Fibroblast of gingiva (primary cell): ENCODE measurements around the gene METTL23.
A peak's percentile ranks its signal among the peaks of the same experiment; 100 is the strongest.
"Not testable (repeated sequence)": the region's sequence is repeated elsewhere in the genome, so short reads cannot be mapped to it uniquely, and the experiment has no call there.

Experiments
- DNase-seq: peaks from one replicate; pipeline ENCODE4 v3.0.0-alpha.2; 2011; ENCODE audit warnings: low read depth

METTL23 gene

DNA sequence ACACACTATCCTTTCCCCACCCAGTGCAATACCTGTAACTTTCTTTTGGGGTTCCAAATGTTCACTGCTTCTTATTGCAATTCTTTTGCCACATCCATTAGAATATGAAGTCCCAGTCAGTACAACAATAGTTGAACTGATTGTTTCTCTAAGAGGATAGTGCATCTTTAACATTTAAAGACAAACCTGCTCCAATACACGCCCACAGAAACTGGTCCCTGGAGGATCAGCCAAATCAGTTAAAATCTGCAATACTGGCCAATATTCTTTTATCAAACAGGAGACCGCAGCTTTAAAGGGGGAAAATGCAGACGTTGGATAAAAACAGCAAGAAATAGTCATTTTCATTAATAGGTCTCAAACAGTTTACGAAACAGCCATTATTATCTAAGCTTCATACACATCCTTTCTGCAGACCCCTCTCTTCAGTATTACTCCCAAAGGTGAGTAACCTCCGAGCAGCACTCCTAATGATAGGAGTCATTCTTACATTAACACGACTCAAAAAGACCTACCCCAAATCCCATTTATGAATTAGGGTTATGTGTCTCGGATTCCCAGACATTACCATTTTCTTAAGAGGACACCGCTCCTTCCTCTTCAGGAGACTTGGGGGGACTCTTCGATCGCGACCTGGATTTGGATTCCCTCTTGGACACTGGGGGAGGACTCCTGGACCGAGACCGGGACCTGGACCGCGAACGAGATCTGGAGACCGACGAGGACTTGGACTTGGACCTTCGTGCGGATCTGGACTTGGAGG lies 9.1 kb downstream of the METTL23 start:
- DNase-seq = no peak

DNA sequence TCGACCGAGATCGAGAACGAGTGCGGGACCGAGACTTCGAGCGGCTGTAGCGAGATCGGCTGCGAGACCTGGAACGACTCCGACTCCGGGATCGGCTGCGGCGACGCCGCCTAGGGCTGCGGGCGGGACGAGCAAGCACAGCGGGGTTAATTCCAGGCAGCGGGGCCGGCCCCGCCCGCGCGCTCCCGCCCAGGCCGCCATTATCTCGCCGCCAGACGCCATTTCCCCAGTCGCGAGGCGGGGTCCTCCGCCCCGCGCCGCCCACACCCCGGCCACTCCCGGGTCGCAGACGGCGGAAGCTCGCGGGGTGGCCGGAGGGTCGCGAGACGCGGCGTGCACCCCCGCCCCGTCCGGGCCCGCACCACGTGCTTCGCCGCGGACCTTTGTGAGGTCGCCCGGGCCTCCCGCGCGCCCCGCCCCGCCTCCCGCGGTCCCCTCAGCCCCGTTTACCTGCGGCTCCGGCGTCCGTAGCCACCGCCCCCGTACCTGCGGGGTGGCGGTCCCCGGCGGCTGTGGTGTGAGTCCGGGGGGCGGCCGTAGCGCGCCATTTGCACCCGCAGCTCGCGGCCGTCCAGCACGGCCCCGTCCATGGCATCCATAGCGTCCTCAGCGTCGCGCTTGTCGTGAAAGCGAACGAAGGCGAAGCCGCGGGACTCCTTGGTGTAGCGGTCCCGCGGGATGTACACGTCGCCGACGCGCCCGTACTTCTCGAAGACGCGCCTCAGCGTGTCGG lies 9.9 kb downstream of the METTL23 start:
- DNase-seq = peak; percentile 79

DNA sequence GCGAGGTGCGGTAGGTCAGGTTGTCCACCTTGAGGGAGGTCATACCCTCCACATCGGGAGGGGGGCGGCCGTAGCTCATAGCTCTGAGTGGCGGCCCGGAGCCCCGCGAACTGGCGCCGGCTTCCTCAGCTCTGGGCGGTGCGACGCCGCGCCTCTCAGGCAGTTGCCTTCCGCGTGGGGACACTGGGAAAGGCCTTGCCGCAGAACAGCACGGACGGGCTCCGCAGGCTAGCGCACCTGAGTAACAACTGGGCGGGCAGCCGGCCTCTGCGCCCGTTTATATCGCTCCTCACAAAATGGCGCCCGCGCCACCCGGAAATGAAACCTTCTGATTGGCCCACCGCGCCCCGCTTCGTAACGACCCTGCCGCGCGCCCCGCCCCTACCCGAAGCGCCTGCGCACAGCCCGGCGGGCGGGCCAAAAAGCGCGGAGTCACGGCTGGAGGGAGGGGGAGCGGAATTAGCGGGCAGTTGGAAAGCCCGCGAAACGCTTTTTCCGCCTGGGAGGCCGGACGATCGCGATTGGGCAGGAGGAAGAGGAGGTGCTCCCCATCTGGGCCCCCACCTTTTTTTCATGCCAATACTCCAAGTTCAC lies 10.5 kb downstream of the METTL23 start, which contains the start of gene SRSF2:
TSS of gene SRSF2 (minus strand) at position 250 of the 594 bp plus-strand sequence. CDS start at position 79, 171 bp downstream.
- peak; percentile 99 for DNase-seq

DNA sequence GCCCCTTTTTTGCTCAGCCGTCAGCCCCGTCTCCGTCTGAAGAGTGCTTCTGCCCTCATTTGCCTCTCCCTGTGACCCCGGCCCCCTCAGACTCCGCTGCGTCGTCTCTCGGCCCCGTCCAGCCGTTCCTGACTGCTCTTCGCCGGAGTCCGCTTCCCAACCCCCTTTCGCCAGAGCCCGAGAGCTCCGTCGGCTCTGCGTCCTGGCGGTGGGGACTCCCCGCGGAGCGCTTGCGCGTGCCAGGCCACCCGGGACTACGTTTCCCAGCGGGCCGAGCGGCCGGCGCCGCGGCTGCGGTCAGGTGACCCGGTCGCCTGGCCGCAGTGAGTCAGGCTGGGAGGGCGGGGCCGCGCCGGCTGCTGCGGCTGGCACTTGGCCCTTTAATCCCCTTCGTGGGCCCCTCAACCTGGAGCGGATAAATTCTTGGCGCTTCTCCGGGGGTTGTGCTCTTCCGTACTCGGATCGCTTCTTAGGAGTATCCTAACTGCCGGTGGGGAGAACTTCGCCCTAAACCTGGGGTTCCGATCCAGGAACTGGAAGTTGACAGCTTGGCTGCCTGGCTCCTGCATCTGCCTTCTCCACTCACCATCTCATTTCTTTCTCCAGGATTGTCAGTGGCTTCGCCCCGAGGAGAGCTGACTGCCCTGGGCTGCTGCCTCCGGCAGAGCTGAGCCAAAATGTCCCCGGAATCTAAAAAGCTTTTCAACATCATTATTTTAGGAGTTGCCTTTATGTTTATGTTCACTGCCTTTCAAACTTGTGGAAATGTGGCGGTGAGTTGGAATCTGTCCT lies 11.2 kb downstream of the METTL23 start, which contains the start of gene MFSD11:
TSS of gene MFSD11 (plus strand) at position 444 of the 792 bp plus-strand sequence. CDS start at position 678, 234 bp downstream.
- DNase-seq = peak; percentile 95

DNA sequence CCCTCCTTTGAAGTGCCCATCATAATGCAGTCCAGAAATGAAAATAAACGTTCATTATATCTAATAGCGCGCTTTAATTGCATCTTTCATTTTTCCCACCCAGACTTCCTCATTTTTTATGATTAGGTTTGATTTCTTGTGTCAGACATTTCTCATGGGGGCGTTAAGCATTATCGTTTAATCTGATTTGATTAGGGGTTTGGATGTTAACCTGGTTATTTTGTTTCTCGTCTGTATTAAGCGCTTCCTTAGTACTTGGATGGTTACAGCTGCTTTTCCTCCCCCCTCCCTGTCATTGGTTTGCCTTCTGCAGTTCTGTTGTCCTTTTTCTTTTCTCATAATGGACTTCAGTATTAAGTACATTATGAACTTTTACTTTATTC lies 11.8 kb downstream of the METTL23 start:
- no peak for DNase-seq

DNA sequence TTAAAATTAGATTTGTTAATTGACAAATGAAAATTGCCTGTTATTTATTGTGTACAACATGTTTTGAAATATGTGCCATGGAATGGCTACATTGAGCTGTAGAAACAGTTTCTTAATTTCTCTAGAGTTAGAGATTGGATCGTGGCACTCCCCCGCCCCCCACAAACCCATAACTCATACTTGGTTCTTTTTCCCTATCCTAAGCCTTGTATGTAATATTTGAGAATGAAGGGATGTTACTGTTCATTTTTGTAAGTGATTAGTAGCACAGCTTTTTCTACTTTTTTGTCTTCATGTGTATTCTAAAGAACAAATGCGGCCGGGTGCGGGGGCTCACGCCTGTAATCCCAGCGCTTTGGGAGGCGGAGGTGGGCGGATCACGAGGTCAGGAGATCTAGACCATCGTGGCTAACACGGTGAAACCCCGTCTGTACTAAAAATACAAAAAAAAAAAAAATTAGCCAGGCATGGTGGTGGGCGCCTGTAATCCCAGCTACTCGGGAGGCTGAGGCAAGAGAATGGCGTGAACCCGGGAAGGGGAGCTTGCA lies 13.0 kb downstream of the METTL23 start:
- DNase-seq = not testable (repeated sequence)

DNA sequence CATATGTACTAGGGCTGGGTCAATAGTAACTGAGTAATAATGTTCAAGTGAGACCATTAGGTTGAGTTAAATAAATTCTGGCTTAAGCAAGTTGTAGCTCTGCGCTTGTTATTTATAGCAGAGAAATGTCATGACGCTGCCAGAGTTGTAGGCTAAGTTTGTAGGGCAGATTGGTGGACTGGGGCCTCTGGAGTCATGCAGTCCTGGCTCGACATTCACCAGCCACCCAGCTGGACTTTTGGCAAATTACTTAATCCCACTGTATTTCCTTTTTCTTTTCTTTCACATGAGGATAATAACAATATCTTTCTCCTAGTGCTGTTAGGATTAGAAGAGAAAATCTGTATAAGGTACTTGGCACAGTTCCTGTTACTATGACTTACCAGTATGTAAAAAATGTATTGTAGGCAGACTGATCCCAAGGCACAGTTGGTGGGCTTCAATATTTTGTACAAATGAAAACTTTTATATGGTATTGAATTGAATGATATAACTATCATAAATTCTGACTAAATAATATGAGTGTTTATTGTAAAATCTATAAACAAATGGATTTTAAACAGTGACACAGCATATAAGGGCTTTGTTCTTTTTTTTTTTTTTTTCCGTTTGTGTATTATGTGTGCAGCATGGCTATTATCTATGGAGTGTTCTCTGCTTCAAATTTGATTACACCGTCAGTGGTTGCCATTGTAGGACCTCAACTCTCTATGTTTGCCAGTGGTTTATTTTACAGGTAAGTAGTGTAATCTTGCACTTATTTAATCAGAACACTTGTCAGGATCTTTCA lies 13.9 kb downstream of the METTL23 start:
- DNase-seq = peak; percentile 21

DNA sequence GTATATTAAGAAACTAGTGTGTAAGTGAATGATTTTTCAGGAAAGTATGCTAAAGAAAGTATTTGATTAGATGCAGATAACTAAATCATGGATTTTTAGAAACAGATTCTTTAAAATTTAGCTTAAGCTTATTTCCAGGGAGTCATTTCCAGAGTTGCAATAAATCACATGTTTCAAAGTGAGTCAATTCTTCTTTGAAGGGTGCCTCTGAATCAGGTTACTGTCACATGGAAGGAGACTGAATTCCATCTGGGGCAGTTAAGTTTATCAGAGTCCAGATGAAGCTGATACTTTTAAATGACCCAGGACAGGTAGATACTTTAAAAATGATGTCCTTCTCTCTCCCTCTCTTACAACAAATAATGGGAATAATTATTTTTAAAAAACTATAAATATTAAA lies 16.3 kb downstream of the METTL23 start:
- DNase-seq = no peak

DNA sequence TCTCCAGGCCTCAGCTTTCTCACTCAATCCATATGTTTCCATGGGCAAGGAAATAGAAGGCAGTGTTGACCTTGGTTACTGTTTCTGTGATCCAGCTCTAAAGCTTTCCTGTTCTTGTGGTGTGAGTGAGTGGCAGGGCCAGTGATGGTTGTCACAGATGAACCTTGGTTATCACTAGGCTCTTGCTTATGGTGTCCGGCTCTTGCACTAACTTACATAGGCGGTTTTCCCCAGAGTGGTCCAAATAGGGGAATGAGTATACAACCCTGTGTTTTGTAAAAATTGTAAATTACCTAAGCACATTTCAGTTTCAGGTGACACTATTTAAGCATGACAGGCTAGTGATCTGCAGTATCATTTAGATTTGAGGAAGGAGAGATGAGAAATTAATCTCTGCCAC lies 18.1 kb downstream of the METTL23 start:
- DNase-seq = no peak

DNA sequence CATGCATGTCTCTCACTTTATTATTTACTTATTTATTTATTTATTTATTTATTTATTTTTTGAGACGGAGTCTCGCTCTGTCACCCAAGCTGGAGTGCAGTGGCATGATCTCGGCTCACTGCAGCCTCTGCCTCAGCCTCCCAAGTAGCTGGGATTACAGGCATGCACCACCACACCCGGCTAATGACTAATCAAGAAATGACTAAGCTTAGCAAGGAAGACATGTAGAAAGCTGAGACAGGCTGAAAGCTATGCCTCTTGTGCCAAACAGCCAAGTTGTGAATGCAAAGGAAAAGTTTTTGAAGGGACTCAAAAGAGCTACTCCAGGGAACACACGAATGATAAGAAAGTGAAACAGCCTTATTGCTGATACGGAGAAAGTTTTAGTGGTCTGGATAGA lies 19.1 kb downstream of the METTL23 start:
- not testable (repeated sequence) for DNase-seq

DNA sequence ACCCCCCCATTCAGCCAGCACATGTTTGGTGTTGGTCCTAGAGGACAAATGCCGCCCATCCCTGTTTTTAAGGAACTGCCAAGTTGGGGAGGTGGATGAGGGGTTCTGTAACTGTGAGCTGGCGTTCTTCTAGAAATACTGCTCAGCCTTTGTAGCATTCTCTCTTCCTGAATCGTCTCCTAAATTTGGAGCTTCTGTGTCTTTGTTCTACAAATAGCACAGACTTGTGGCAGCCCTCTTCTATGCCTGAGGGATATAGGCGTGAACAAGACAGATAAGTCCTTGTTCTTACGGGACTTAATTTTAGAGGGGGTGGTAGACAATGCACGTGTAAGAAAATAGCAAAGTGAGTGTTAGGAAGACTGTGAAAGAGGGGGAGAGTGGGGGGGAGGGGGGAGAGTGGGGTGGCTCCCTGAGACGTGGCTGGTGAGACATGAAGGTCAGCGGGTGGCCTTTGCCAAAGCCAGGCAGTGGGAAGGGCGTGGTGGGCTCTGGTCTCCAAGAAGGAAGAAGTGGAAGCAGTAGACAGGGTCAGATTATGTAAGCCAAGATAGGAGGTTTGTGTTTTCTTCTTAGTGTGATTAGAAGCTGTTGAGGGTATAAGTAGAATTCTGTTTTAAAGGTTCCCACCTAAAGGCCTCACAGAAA lies 21.2 kb downstream of the METTL23 start:
- no peak for DNase-seq

DNA sequence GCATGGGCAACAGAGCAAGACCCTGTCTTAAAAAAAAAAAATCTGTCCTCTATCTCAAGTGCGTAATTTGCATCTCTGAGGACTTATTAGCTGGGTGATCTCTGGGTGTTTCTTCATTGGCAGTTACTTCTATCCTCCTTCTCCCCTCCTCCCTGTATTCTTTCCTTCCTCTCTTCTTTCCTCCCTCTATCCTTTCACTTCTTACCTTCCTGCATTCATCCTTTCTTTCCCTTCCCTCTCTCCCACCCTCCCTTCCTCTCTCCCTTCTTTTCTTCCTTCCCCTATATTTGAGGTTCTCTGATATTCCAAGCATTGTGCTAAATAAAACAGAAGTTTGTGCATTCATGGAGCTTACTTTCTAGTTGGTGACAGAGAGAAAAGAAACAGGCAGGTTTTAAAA lies 22.0 kb downstream of the METTL23 start:
- no peak for DNase-seq

DNA sequence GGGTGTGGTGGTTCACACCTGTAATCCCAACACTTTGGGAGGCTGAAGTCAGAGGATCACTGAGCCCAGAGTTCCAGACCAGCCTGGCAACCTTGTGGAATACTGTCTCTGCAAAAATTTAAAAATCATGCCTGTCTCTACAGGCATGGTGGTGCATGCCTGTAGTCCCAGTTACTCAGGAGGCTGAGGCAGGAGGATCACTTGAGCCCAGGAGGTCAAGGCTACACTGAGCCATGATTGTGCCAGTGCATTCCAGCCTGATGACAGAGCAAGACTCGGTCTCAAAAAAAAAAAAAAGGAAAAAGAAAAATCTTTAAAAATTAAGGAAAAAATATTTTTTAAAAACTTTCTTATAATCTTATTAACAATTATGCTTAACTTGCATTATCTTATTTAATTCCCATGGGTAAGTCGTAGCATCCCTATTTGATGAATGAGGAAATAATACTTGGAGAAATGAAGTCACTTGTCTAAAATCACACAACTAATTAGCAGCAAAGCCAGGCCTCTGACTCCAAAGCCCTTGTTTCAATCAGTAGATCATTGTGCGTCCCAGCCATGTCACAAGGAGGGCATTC lies 24.9 kb downstream of the METTL23 start:
- no peak for DNase-seq

DNA sequence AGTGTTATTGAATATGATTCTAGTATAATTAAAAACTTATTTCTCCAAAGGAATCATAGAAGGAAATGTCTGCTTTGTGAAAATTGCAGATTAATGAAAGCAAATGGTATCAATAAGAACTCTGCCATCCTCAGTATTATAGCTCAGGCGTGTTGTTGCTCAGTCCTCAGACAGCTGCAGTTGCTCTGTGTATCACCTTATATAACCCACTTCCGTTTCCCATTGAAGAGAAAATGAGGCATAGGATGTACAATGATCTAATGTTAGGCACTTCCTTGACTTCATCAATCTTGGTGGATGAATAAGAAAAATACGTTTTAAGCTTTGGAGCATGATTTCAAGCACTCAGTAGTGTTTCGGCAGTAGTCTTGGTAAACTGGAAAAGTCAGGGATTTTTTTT lies 25.4 kb downstream of the METTL23 start:
- no peak for DNase-seq

DNA sequence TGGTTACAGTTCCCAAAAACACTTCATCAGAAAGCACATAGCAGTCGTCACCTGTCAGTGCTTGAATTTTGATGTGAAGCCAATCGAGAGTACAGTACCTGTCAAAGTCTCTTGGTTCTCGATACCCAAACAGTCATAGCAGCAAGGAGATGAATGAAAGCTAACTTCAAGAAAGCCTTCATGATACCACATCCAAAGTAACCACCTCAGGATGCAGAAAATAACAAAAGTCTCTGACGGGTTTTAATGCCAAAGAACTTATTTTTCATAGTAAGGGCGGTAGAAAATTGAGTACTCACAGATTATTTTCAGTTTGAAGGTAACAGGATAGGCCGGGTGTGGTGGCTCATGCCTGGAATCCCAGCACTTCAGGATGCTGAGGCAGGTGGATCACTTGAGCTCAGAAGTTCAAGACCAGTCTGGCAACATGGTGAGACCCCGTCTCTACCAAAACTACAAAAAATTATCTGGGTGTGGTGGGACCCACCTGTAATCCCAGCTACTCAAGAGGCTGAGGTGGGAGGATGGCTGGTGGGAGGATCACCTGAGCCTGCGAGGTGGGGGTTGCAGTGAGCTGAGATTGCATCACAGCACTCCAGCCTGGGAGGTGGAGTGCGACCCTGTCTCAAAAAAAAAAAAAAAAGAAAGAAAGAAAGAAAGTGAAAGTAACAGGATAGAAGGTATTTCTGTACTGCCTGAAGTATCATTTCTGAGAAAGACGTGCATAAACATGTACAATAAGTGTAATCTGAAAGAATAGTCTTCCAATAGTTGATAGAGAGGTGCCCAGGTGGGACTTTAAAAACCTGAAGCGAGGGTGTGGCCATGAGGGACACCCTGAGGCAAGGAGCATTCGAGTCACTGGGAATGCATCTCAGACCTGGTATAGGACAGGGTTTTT lies 26.7 kb downstream of the METTL23 start:
- DNase-seq = no peak

DNA sequence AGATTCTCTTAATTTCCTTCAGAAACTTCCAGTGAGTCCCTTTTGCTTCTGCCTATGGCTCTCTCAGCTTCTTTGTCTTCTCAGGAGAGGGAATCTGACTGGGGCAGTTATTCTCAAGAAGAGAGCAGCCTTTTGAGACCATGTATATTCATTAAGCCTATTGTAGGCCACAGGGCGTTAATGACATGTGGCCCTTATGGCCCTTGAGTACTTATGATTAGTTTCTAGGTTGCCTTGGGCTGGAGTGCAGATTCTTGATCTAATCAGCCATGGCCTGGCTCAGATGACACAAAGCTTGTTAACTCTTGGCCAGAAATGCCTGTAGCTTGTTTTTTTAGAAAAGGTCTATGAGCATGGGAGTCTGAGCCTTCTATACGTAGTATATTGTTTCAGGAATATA lies 28.6 kb downstream of the METTL23 start:
- no peak for DNase-seq

DNA sequence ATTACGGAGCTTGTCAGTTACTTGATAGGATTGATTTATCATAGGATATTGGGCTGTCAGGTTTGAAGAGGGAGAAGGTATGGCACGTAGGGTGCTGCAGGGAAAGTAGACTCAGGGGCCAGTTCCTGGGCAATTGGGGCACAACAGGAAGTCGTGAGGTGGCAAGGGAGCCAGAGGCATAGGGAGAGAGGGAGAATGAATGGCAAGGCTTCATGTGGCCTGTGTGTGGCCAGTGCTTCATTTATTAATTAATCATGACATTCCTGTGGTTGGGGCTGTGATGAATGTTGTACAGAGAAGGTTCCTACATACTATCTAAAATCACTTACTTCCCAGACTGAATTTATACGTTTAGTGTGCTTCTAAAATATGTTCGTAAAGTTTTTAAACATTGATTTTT lies 30.6 kb downstream of the METTL23 start:
- no peak for DNase-seq

DNA sequence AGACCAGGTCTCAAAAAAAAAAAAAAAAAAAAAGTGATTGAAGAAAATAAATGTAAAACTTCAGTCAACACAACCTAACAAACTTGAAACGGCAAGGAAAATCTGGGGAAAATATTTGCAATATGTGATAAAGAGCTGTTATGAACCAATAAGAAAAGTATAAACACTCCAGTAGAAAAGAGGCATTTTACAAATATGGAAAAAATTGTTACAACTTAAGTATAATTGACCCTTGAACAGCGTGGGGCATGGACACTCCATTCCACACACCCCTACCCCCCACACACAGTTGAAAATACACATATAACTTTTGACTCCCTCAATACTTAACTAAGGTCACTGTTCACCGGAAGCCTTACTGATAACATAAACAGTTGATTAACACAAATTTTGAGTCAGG lies 31.9 kb downstream of the METTL23 start:
- no peak for DNase-seq
